Measurements from ENCODE around the gene NEFH. TPM values are rescaled to one million over a fixed set of nuclear protein-coding genes. Genes with fewer than 3 reads are reported as not detected.

NEFH gene
- total and polyA plus RNA-seq, 12 donors, result 6.8 to 81.1 (median 20.6) TPM

- DNase-seq, result no peak
- peaks cover 0 to 63% of the 10 kb centered on the region in 2 donors for H3K36me3 ChIP-seq (replicated peaks in 1 of 2)
Measured at GRCh38 chr22:29509815-29510214, 29.8 kb downstream of the NEFH start.

GRCh38 chr22:29510542-29510941 lies 30.5 kb downstream of the NEFH start:
- TF ChIP-seq CTCF (IDR thresholded peaks at IDR 0.05), result no peak
- TF ChIP-seq POLR2A (IDR thresholded peaks at IDR 0.05), result no peak
- WGBS, 4 donors, result 85 to 94% (median 87%) methylated on average over 2 of the region's 2 CpGs
- no peak overlapping the region for H3K27ac ChIP-seq
- H3K9me3 ChIP-seq (replicated peaks in 1 of 3), result no peaks in the 10 kb centered on the region
- H3K4me3 ChIP-seq, result no peak overlapping the region
- DNase-seq, result no peak
- H3K4me1 ChIP-seq (replicated peaks in 1 of 2), result no peaks in the 10 kb centered on the region
- H3K27me3 ChIP-seq, result no peaks in the 10 kb centered on the region
- intact Hi-C loops (cut with DNase I), result no loop called here
- peaks cover 0 to 70% of the 10 kb centered on the region in 2 donors for H3K36me3 ChIP-seq (replicated peaks in 1 of 2)

More at GRCh38 chr22:29509815-29510214, 29.8 kb downstream of the NEFH start:
- Histone ChIP-seq H3K9me3 (replicated peaks in 1 of 3) (no peaks in the 10 kb centered on the region), H3K27ac (no peak overlapping the region), H3K4me3 (no peak overlapping the region), H3K27me3 (no peaks in the 10 kb centered on the region), H3K4me1 (replicated peaks in 1 of 2) (no peaks in the 10 kb centered on the region)
- 80 to 89% (median 86%) methylated on average over 1 of the region's 1 CpG for WGBS, 4 donors
- intact Hi-C loops (cut with DNase I), result no loop called here
- no peak for TF ChIP-seq CTCF (IDR thresholded peaks at IDR 0.05)
- no peak for TF ChIP-seq POLR2A (IDR thresholded peaks at IDR 0.05)

- peaks cover 0 to 77% of the 10 kb centered on the region in 2 donors for H3K36me3 ChIP-seq (replicated peaks in 1 of 2)
Measured at GRCh38 chr22:29511126-29511862, 31.3 kb downstream of the NEFH start.

GRCh38 chr22:29512031-29512430 lies 32.0 kb downstream of the NEFH start:
- WGBS, 4 donors, result 71 to 87% (median 84%) methylated on average over 4 of the region's 4 CpGs
- no peak for TF ChIP-seq CTCF (IDR thresholded peaks at IDR 0.05)
- no peak for TF ChIP-seq POLR2A (IDR thresholded peaks at IDR 0.05)
- intact Hi-C loops (cut with DNase I), result no loop called here
- Histone ChIP-seq H3K4me3 (no peak overlapping the region), H3K36me3 (replicated peaks in 1 of 2) (peaks cover 0 to 79% of the 10 kb centered on the region in 2 donors), H3K27ac (no peak overlapping the region), H3K27me3 (no peaks in the 10 kb centered on the region), H3K9me3 (replicated peaks in 1 of 3) (no peaks in the 10 kb centered on the region), H3K4me1 (replicated peaks in 1 of 2) (peaks cover under 1% of the 10 kb centered on the region in 2 donors)
- DNase-seq, result no peak

More at GRCh38 chr22:29511126-29511862, 31.3 kb downstream of the NEFH start:
- H3K4me1 ChIP-seq (replicated peaks in 1 of 2), result no peaks in the 10 kb centered on the region
- intact Hi-C loops (cut with DNase I), result no loop called here
- DNase-seq, result no peak
- no peaks in the 10 kb centered on the region for H3K9me3 ChIP-seq (replicated peaks in 1 of 3)
- no peak overlapping the region for H3K4me3 ChIP-seq
- no peak for TF ChIP-seq CTCF (IDR thresholded peaks at IDR 0.05)
- no peak for TF ChIP-seq POLR2A (IDR thresholded peaks at IDR 0.05)
- H3K27me3 ChIP-seq, result no peaks in the 10 kb centered on the region
- 60 to 90% (median 89%) methylated on average over 1 to 8 of the region's 8 CpGs for WGBS, 4 donors
- no peak overlapping the region for H3K27ac ChIP-seq
